ENCODE data around the gene RSPRY1.
A peak's percentile ranks its signal among the peaks of the same experiment; 100 is the strongest.

RSPRY1 gene

DNA sequence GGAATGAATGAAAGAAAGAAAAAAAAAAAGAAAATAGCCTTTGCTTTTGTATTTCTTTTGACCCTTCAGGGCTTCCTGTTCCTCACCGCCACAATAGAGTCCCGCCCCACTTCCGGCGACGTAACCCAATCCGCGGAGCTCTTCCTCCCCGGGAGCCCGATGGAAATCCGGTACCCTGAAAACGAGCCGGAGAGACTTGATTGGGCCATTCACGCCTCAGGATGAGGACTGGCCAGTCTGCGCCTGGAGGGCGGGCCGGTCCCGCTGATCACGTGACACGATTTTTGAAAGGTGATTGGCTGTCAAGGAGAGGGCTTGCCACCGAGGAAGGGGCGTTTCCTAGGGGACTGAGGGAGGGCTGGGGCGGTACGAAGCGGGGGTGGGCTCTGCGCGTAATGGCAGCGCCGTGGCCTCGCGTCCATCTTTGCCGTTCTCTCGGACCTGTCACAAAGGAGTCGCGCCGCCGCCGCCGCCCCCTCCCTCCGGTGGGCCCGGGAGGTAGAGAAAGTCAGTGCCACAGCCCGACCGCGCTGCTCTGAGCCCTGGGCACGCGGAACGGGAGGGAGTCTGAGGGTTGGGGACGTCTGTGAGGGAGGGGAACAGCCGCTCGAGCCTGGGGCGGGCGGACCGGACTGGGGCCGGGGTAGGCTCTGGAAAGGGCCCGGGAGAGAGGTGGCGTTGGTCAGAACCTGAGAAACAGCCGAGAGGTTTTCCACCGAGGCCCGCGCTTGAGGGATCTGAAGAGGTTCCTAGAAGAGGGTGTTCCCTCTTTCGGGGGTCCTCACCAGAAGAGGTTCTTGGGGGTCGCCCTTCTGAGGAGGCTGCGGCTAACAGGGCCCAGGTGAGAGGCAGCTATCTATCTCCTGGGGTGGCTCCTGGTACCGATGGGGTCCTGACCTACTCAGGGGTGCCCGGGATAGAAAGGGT, at the start of gene RSPRY1, which contains the start of gene PSME3IP1:
Gene RSPRY1, plus strand, starts transcription at position 385 of the 927 bp plus-strand sequence. CDS start 18,330 bp downstream, outside the sequence.
Gene PSME3IP1, minus strand, starts transcription at position 95 of the 927 bp plus-strand sequence. CDS start 12,185 bp downstream, outside the sequence.
- H3K4me1 Mint-ChIP-seq (ENCODE audit: low read depth) = peaks cover 35% of the 10 kb centered on the region
- H3K9me3 Mint-ChIP-seq = no peaks in the 10 kb centered on the region
- H3K4me3 Mint-ChIP-seq = peak within 1 kb of the TSS; percentile 96
- H3K27ac Mint-ChIP-seq = peak within 1 kb of the TSS; percentile 85
- H3K36me3 Mint-ChIP-seq (ENCODE audit: low read depth) = peaks cover 3% of the 10 kb centered on the region
- no peaks in the 10 kb centered on the region for H3K27me3 Mint-ChIP-seq (ENCODE audit: low read depth)

DNA sequence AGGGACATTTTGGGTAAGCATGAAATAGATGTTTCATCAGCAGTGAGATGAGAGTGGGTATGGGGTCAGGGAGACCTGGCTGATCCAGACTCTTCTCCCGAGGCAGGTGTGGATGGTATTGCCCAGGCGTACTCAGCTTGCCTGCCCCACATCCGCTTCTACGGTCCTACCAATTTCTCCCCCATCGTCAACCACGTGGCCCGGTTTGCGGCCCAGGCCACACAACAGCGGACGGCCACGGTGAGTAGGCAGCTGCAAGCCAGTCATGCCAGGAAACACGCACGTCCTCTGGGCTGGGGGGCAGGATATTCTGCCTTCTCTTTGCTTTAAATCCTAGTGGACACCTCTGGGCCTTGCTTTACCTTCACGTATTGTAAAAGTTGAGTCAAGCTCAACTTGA, 49.1 kb upstream of the RSPRY1 start:
- H3K9me3 Mint-ChIP-seq = no peaks in the 10 kb centered on the region
- no peak overlapping the region for H3K27ac Mint-ChIP-seq
- H3K27me3 Mint-ChIP-seq (ENCODE audit: low read depth) = no peaks in the 10 kb centered on the region
- H3K4me1 Mint-ChIP-seq (ENCODE audit: low read depth) = peaks cover 37% of the 10 kb centered on the region
- H3K4me3 Mint-ChIP-seq = no peak overlapping the region
- peaks cover 9% of the 10 kb centered on the region for H3K36me3 Mint-ChIP-seq (ENCODE audit: low read depth)

DNA sequence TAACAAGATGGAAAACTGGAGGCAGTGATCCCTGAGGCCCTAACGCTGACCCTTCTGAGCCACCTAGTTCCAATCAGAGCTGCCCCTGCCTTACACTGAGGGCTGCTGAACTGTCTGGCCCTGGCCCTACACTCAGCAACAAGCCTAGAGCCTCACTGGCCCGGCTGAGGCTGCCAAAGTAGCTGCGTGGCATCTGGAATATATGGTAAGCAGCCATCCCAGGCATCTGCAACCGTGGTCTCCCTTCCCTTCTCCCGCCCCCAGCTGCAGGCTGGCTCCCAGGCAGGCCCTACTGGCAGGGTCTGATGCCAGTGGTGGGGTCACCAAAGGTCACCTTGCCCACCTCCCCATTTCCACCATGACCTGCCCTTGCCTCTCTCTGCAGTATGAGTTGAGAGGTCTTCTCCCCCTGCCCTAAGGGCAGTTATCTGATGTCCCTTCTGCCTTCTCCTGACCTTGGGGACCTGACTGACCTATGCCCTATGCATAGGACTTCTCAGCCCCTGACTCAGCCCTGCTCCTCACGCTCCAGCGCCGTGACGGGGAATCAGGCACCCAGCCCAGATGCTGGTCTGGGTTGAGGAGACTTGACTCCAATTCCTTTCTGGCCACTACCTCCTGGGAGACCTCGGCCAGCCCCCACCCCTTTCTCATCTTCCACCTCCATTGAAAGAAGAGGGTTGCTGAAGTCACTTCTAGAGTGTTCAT, 48.4 kb upstream of the RSPRY1 start:
- Mint-ChIP-seq H3K27me3 (ENCODE audit: low read depth) (no peaks in the 10 kb centered on the region), H3K36me3 (ENCODE audit: low read depth) (peaks cover 11% of the 10 kb centered on the region), H3K27ac (peak overlapping the region; percentile 49), H3K9me3 (no peaks in the 10 kb centered on the region), H3K4me1 (ENCODE audit: low read depth) (peaks cover 41% of the 10 kb centered on the region), H3K4me3 (no peak overlapping the region)

DNA sequence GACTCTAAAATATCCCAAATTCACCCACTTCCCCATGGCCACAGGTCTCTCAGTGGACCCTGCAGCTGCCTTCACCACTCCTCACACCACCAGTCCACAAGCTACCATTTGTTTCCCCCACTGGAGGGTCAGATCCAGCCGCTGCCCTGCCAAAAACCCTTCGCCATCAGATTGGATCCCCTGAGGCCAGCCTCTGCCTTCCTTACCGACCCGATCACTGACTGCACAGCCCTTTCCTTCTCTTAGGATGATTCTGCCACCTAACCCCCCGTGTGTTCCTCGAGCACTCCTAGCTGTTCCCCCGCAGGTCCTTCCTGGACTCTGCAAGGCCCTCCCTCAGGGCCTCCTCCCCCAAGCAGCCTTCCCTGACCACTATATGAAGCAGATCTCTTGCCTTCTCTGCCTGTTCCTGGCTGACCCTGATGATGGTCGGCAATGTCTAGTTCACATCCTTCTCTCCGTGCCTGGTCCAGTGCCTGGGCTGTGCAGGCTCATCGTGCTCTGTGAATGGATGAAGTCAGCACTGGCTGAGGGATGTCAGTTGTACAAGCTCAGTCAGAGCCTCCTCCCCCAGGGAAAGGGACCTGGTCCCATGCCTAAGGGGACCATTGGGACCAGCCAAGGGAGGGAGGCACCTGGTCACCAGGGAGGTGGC, 47.7 kb upstream of the RSPRY1 start:
- Mint-ChIP-seq H3K27ac (peak overlapping the region; percentile 49), H3K27me3 (ENCODE audit: low read depth) (no peaks in the 10 kb centered on the region), H3K9me3 (no peaks in the 10 kb centered on the region), H3K4me3 (no peak overlapping the region), H3K4me1 (ENCODE audit: low read depth) (peaks cover 41% of the 10 kb centered on the region), H3K36me3 (ENCODE audit: low read depth) (peaks cover 11% of the 10 kb centered on the region)

DNA sequence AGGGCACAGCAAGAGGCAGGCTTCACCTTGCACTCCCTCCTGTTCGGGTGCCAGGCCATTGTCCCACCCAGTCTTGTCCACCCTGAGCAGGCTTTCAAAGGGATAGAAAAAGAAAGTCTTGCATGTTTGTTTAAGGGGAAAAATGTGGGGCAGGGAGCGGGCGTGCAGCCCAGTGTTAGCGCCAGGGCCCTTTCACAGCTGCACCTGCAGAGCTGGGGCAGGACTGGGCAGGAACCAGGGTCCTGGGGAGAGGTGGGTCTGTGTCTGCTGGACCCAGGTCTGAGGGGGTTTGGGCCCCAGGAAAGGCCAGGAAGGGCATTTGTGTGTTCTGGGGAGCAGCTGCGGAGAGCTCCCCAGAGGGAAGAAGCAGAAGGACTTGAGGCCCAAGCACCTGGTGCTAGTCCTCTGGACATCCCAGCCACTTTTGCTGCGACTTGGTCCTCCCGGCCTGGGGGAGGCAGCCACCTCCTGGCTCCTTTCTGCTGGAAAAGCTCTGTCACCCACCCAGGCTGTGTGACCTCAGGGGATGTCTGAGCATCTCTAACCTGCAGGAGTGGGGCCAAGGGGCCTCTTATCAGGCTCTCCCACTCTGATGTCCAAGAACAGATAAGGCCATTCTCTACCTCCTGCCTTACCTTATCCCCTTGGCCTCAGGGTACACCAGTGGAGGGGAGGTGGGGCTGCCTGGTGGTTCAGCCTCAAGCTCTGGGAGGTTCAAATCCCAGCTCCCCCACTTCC, 45.0 kb upstream of the RSPRY1 start:
- H3K27me3 Mint-ChIP-seq (ENCODE audit: low read depth) = no peaks in the 10 kb centered on the region
- no peaks in the 10 kb centered on the region for H3K9me3 Mint-ChIP-seq
- no peak overlapping the region for H3K4me3 Mint-ChIP-seq
- peaks cover 8% of the 10 kb centered on the region for H3K36me3 Mint-ChIP-seq (ENCODE audit: low read depth)
- H3K4me1 Mint-ChIP-seq (ENCODE audit: low read depth) = peaks cover 25% of the 10 kb centered on the region
- peak overlapping the region; percentile 6 for H3K27ac Mint-ChIP-seq

DNA sequence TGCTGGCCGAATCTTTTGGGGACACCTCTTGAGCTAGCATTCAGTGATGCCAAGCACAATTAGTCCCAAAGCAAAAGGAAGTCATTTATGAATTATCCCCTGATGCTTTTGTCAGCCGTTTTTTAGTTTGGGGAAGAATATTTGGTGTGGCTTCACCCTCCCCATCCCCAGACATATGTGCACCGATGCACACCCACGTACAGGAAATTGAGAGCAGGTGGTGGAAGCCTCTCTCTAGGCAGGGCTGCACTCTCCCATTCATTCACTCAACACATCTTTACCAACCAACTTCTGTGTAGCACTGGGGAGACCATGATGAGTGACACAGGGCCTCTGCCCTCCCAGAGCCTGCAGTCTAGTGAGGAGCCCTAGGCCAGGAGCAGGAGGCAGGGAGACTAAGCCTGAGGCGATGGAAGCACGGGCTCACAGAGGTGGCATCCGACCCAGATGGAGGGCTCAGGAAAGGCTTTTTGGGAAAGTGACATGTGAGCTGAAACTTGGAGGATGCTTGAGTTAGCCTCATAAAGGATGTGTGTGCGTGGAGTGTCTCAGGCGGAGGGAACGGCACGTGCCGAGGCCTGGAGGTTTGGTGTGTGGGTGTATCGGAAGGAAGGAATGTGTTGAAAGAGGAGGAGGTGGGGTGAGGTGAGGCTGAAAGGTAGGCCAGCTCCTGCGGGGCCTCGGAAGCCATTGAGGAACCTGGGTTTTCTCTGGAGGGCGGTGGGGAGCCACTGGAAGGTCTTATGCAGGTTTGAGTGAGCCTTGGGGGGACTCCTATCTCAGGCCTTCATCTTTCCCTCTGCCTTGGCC, 44.1 kb upstream of the RSPRY1 start:
- peaks cover 8% of the 10 kb centered on the region for H3K36me3 Mint-ChIP-seq (ENCODE audit: low read depth)
- no peaks in the 10 kb centered on the region for H3K27me3 Mint-ChIP-seq (ENCODE audit: low read depth)
- no peaks in the 10 kb centered on the region for H3K9me3 Mint-ChIP-seq
- H3K4me1 Mint-ChIP-seq (ENCODE audit: low read depth) = peaks cover 24% of the 10 kb centered on the region
- H3K4me3 Mint-ChIP-seq = peak overlapping the region; percentile 64
- H3K27ac Mint-ChIP-seq = peak overlapping the region; percentile 87

DNA sequence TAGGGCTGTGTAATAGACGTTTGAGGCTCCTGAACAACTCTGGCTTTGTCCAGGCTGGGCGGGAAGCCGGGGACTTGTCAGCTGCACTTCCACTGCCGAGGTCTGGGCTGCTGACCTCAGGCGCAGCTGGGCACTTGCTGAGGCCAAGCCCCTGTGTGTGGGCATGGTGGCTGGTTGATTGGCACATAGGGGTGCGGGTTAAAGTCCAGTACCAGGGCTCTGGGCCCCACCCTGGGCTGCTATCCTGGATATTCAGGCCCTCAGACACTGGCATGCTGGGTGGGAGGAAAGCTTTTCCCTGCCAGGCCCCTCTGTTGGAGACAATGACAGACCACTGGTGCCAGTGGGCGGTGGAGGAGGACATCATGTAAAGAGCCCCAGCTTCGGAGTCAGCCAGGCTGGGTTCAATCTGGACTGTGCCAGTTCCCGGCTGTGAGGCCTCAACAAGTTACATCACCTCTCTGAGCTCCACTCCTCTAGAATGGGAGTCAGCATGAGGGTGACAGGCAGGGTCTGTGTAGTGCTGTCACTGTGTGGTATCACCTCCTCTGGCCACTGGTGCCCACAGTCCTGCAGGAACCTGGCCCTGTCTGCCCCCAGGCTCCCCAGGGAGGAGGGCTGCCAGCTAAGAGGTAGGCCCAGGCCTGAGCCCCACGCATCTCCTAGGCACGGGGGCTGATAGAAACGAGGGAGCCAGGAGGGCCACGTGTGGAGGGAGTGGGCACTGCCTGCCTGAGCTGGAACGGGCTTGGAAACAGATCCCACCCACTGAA, 42.8 kb upstream of the RSPRY1 start:
- H3K27ac Mint-ChIP-seq = no peak overlapping the region
- peaks cover 16% of the 10 kb centered on the region for H3K4me1 Mint-ChIP-seq (ENCODE audit: low read depth)
- no peak overlapping the region for H3K4me3 Mint-ChIP-seq
- no peaks in the 10 kb centered on the region for H3K9me3 Mint-ChIP-seq
- H3K36me3 Mint-ChIP-seq (ENCODE audit: low read depth) = peaks cover 6% of the 10 kb centered on the region
- H3K27me3 Mint-ChIP-seq (ENCODE audit: low read depth) = no peaks in the 10 kb centered on the region

DNA sequence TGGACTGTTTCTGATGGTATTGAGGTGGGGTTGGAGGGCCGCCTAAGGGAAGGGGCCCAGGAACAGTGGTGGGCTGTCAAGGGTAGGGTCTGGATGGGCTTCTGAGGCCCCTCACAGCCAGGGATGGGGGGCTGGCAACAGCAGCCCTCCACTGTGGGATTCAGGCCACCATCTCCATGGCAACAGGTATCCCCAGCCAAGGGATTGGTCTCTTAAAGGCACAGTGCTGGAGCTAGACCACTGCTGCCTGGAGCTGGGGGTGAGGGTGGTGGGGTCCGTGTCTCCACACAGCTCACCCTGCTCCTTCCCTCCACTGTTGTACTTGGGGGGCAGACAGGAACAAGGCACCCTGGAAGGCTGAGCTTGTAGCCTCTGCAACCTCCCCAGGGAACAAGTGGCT, 42.1 kb upstream of the RSPRY1 start:
- Mint-ChIP-seq H3K27ac (no peak overlapping the region), H3K4me3 (no peak overlapping the region)

DNA sequence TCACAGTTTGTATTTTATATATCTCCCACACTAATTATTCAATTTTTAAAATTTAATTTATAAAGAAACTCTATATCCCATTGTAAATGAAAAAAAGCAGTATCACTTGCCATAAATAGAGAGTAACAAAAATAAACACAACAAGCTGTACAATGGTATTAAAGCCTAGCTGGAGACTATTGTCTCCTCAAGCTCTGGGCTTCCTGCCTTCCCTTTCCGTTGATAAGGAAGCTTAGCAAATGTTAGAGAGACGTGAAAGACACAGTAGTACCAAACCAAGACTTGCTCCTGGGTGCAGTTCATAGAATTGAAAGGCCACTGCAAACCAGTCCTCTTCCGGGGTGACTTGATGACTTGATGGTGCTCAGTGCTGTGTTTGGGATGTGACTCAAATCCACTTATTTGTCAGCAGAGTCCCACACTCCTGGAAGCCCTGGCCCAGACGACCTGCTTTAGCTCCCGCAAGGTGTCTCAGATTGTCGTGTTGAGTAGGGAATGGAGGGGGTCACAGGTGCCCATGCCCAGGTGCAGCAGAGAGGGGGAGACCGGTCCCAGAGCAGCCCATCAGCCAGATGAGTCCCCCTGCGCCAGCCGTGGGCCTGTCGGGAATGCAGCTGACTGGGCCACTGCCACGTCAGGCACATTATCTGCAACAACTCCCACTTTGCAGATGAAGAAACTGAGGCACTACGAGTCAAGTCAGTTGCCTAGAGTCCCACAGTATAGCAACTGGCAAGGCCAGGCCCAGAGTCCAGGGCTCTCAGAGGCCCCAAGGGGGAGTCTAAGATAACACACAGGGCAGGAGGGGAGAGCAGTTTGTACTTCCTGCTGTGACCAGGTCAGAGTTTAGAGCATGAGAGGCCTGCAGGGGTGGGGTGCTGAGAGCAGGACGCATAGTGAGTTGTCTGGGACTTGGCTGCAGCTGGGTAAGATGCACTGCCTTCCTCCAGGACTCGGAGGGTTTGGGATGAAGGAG, 40.8 kb upstream of the RSPRY1 start:
- no peaks in the 10 kb centered on the region for H3K9me3 Mint-ChIP-seq
- H3K4me3 Mint-ChIP-seq = no peak overlapping the region
- H3K27ac Mint-ChIP-seq = no peak overlapping the region

More for the DNA sequence above, 42.1 kb upstream of the RSPRY1 start:
- H3K36me3 Mint-ChIP-seq (ENCODE audit: low read depth) = peaks cover 3% of the 10 kb centered on the region
- no peaks in the 10 kb centered on the region for H3K27me3 Mint-ChIP-seq (ENCODE audit: low read depth)
- H3K9me3 Mint-ChIP-seq = no peaks in the 10 kb centered on the region
- H3K4me1 Mint-ChIP-seq (ENCODE audit: low read depth) = peaks cover 19% of the 10 kb centered on the region

DNA sequence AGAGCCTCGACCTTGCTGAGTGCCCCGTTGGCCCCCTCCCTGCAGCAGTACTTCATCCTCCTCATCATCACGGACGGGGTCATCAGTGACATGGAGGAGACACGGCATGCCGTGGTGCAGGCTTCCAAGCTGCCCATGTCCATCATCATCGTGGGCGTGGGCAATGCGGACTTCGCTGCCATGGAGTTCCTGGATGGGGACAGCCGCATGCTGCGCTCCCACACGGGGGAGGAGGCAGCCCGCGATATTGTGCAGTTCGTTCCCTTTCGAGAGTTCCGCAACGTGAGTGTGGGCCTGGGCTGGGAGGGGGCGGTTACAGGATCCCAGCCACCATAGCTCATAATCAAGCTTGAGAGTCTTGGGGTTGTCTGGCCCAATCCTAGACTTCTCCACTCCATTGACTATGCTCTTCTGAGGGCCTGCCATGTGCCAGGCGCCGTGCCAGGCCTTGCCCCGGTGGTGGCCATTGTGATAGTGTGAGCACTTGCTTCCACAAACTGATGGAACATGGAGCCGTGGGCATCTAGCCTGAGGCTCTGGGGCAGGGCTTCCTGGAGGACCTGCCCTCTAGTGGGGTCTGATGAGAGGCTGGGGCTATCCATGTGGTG, 40.0 kb upstream of the RSPRY1 start:
- H3K27me3 Mint-ChIP-seq (ENCODE audit: low read depth) = no peaks in the 10 kb centered on the region
- H3K9me3 Mint-ChIP-seq = no peaks in the 10 kb centered on the region
- no peak overlapping the region for H3K4me3 Mint-ChIP-seq
- peaks cover 3% of the 10 kb centered on the region for H3K36me3 Mint-ChIP-seq (ENCODE audit: low read depth)
- H3K27ac Mint-ChIP-seq = no peak overlapping the region
- peaks cover 16% of the 10 kb centered on the region for H3K4me1 Mint-ChIP-seq (ENCODE audit: low read depth)

More for the DNA sequence above, 40.8 kb upstream of the RSPRY1 start:
- Mint-ChIP-seq H3K36me3 (ENCODE audit: low read depth) (peaks cover 3% of the 10 kb centered on the region), H3K27me3 (ENCODE audit: low read depth) (no peaks in the 10 kb centered on the region), H3K4me1 (ENCODE audit: low read depth) (peaks cover 19% of the 10 kb centered on the region)

DNA sequence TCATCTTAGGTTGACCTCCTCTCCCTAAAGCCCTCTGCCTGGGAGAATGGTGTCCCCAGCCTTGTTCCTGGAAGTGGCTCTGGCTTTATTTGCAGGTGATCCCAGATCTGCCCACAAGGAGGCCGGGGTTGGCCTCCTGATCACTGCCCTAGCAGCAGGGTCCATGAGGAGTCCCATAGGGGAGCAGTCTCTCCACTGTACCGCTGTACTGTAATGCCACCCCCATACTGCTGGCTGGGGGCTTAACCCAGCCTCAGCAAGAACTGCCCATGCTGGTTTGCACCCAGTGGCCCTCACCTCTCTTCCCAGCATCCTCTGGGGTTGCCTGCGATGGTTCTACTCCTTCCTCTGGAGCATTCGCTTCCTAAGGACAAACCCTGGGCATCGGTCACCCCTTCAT, 39.4 kb upstream of the RSPRY1 start:
- Mint-ChIP-seq H3K36me3 (ENCODE audit: low read depth) (peaks cover 5% of the 10 kb centered on the region), H3K9me3 (no peaks in the 10 kb centered on the region), H3K27ac (no peak overlapping the region), H3K4me3 (no peak overlapping the region), H3K27me3 (ENCODE audit: low read depth) (no peaks in the 10 kb centered on the region), H3K4me1 (ENCODE audit: low read depth) (peaks cover 12% of the 10 kb centered on the region)

All from T-helper 1 cell treated with Interleukin-12 subunit alpha and Interleukin-12 subunit beta and Interleukin-4 antibody, amounts not matched to agents 30 μg/mL and 1 μg/mL, for 36 hours (primary cell).